Fibroblast of the aortic adventitia (primary cell): Measurements from ENCODE around the gene ERFE. TPM values are rescaled to one million over a fixed set of nuclear protein-coding genes. Genes with fewer than 3 reads are reported as not detected.
A peak's percentile ranks its signal among the peaks of the same experiment; 100 is the strongest.

ENCODE experiments used
- DNase-seq: peaks from one replicate; pipeline ENCODE4 v3.0.0-alpha.2; 2010; ENCODE audit warnings: low read depth
- H3K4me3 ChIP-seq: 2 replicates; pipeline ENCODE4 v1.5.1; 2011; ENCODE audit warnings: low read depth, mild to moderate bottlenecking, control low read depth, low read length, moderate library complexity
- CTCF ChIP-seq: IDR thresholded peaks from 2 replicates; pipeline ENCODE4 v1.5.1; 2011; ENCODE audit warnings: mild to moderate bottlenecking, low read length, control low read depth, inconsistent platforms; ENCODE audit not compliant: insufficient read depth
- total RNA-seq: library from RNA; depleted of rRNA; stranded (reverse); fragments of >200 nt; gene quantifications from 2 replicates; pipeline ENCODE4 v1.2.3, GENCODE V29; 2012; ENCODE audit warnings: low replicate concordance

The ERFE gene
- total RNA-seq, 1 donor: 2.8 TPM

GRCh38 chr2:238151628-238152235 lies 7.0 kb upstream of the ERFE start:
- TF ChIP-seq CTCF: no peak
- no peak for DNase-seq
- H3K4me3 ChIP-seq: no peak overlapping the region

GRCh38 chr2:238152771-238153688 lies 5.7 kb upstream of the ERFE start:
- peak; percentile 15 for TF ChIP-seq CTCF
- no peak overlapping the region for H3K4me3 ChIP-seq
- DNase-seq: no peak

- DNase-seq: no peak
- no peak for TF ChIP-seq CTCF
Measured at GRCh38 chr2:238154570-238154969, 4.2 kb upstream of the ERFE start.

GRCh38 chr2:238155051-238155760 lies 3.6 kb upstream of the ERFE start:
- H3K4me3 ChIP-seq: no peak overlapping the region
- TF ChIP-seq CTCF: no peak
- peak; percentile 56 for DNase-seq

More at GRCh38 chr2:238154570-238154969, 4.2 kb upstream of the ERFE start:
- no peak overlapping the region for H3K4me3 ChIP-seq

GRCh38 chr2:238155761-238156694 lies 2.7 kb upstream of the ERFE start:
- no peak for TF ChIP-seq CTCF
- H3K4me3 ChIP-seq: no peak overlapping the region
- DNase-seq: no peak

- no peak overlapping the region for H3K4me3 ChIP-seq
- no peak for TF ChIP-seq CTCF
- DNase-seq: no peak
Measured at GRCh38 chr2:238157506-238158017, 1.2 kb upstream of the ERFE start.
